Sigmoid colon (tissue), 4 donors: Measurements from ENCODE around the gene NRF1.

ENCODE experiments used
- POLR2A ChIP-seq, 2 donors: fragments of 450-650 bp; IDR thresholded peaks; one replicate each; pipeline ENCODE4 v1.6.1; 2016; ENCODE audit warnings: antibody characterized with exemption in 2 of 2, mild to moderate bottlenecking in 2 of 2, moderate library complexity in 2 of 2
- POLR2AphosphoS5 ChIP-seq, 4 donors: sonication (generic); formaldehyde crosslinking; IDR thresholded peaks; one replicate each; pipeline ENCODE4 v1.6.1; 2017; ENCODE audit warnings: antibody characterized with exemption in 4 of 4
- TF ChIP-seq, protein P1 (sequence below), 4 experiments: fragments of 450-650 bp in 3 of 4; fragments of 200-600 bp in 1 of 4; IDR thresholded peaks; one replicate each; pipeline ENCODE4 v1.5.1; 2016 to 2019; ENCODE audit warnings: antibody characterized with exemption in 4 of 4, mild to moderate bottlenecking in 3 of 4, moderate library complexity in 2 of 4

GRCh38 chr7:129698516-129699418 is 87.2 kb downstream of the NRF1 start:
- TF ChIP-seq, protein P1, sequence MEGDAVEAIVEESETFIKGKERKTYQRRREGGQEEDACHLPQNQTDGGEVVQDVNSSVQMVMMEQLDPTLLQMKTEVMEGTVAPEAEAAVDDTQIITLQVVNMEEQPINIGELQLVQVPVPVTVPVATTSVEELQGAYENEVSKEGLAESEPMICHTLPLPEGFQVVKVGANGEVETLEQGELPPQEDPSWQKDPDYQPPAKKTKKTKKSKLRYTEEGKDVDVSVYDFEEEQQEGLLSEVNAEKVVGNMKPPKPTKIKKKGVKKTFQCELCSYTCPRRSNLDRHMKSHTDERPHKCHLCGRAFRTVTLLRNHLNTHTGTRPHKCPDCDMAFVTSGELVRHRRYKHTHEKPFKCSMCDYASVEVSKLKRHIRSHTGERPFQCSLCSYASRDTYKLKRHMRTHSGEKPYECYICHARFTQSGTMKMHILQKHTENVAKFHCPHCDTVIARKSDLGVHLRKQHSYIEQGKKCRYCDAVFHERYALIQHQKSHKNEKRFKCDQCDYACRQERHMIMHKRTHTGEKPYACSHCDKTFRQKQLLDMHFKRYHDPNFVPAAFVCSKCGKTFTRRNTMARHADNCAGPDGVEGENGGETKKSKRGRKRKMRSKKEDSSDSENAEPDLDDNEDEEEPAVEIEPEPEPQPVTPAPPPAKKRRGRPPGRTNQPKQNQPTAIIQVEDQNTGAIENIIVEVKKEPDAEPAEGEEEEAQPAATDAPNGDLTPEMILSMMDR (IDR thresholded peaks at IDR 0.05): no peak
- TF ChIP-seq POLR2AphosphoS5 (IDR thresholded peaks at IDR 0.05) (no peak), POLR2A (IDR thresholded peaks at IDR 0.05) (no peak)
